Common myeloid progenitor, CD34-positive (primary cell): ENCODE results near the gene TAS1R1.

Source experiments
- CTCF ChIA-PET: fragments of 350-600 bp; sonication (Branson Sonifier 250); formaldehyde crosslinking; loops from one replicate; lab custom pipeline; 2021; ENCODE audit warnings: antibody characterized with exemption; lab: Charles Lee
- POLR2A ChIA-PET: fragments of 350-600 bp; sonication (Branson Sonifier 250); formaldehyde crosslinking; loops from one replicate; lab custom pipeline; 2021; ENCODE audit warnings: antibody characterized with exemption; lab: Charles Lee
- DNase-seq, 3 donors: peaks; one replicate each; pipeline versions ENCODE4 v3.0.0 to v3.0.0-alpha.2; 2013
- H3K27ac ChIP-seq, 2 experiments: 1 replicate in 1 of 2; 2 replicates in 1 of 2; pipeline ENCODE4 v1.7.0; 2013; ENCODE audit warnings: inconsistent platforms in 2 of 2, low read length in 2 of 2, mild to moderate bottlenecking in 2 of 2, low read depth in 1 of 2, moderate library complexity in 1 of 2; ENCODE audit not compliant: severe bottlenecking in 2 of 2, insufficient read depth in 1 of 2, poor library complexity in 1 of 2
- H3K27me3 ChIP-seq, 5 experiments: replicated peaks in 2 of 5; 1 replicate in 3 of 5; 2 replicates in 2 of 5; pipeline versions ENCODE4 v1.6.1 to v1.7.0; 2013; ENCODE audit warnings: low read length in 4 of 5, mild to moderate bottlenecking in 2 of 5, moderate library complexity in 2 of 5, inconsistent platforms in 1 of 5; ENCODE audit not compliant: insufficient read depth in 5 of 5, control insufficient read depth in 4 of 5
- H3K36me3 ChIP-seq, 4 experiments: 1 replicate in 2 of 4; 2 replicates in 2 of 4; pipeline versions ENCODE4 v1.6.1 to v1.7.0; 2013; ENCODE audit warnings: low read length in 3 of 4, control low read depth in 1 of 4, mild to moderate bottlenecking in 1 of 4; ENCODE audit not compliant: control insufficient read depth in 4 of 4, insufficient read depth in 4 of 4
- H3K4me1 ChIP-seq, 4 experiments: 1 replicate in 3 of 4; 2 replicates in 1 of 4; pipeline versions ENCODE4 v1.6.1 to v1.7.1; 2013; ENCODE audit warnings: low read length in 3 of 4, mild to moderate bottlenecking in 3 of 4, control low read depth in 1 of 4, inconsistent platforms in 1 of 4, moderate library complexity in 1 of 4; ENCODE audit not compliant: control insufficient read depth in 4 of 4, insufficient read depth in 4 of 4; ENCODE audit errors: control extremely low read depth in 1 of 4
- H3K4me3 ChIP-seq, 7 experiments: 1 replicate in 4 of 7; 2 replicates in 3 of 7; pipeline versions ENCODE4 v1.5.1 to v1.7.0; 2013; ENCODE audit warnings: mild to moderate bottlenecking in 7 of 7, low read length in 6 of 7, moderate library complexity in 6 of 7, inconsistent platforms in 2 of 7, low read depth in 2 of 7, control low read depth in 1 of 7; ENCODE audit not compliant: insufficient read depth in 4 of 7, control insufficient read depth in 1 of 7; ENCODE audit errors: extremely low read depth in 1 of 7
- H3K9me3 ChIP-seq, 5 experiments: 1 replicate in 4 of 5; 2 replicates in 1 of 5; pipeline versions ENCODE4 v1.6.1 to v1.7.1; 2013; ENCODE audit warnings: low read length in 4 of 5, mild to moderate bottlenecking in 2 of 5, inconsistent platforms in 1 of 5, low read depth in 1 of 5, moderate library complexity in 1 of 5; ENCODE audit not compliant: control insufficient read depth in 4 of 5, insufficient read depth in 2 of 5; ENCODE audit errors: control extremely low read depth in 1 of 5
- WGBS: methylation state at CpG from one replicate; pipeline ENCODE4 v1.1.5; 2013; ENCODE audit not compliant: insufficient coverage; 5-methylcytosine and 5-hydroxymethylcytosine counted together

Gene TAS1R1

GRCh38 chr1:6627841-6628545 is 72.9 kb downstream of the TAS1R1 start:
- CTCF ChIA-PET, result interaction anchor here (0.8 to 1.5 kb wide), 6 partner anchors 9 to 127 kb away, joined by 3 to 9 read pairs (median 3); partner anchors contain the start of gene ZBTB48

GRCh38 chr1:6628971-6629479 is 73.9 kb downstream of the TAS1R1 start:
- Histone ChIP-seq H3K9me3 (no peaks in the 10 kb centered on the region), H3K4me3 (no peak overlapping the region), H3K27ac (no peak overlapping the region), H3K4me1 (peaks cover 0 to 14% (median 12%) of the 10 kb centered on the region in 4 experiments), H3K36me3 (peaks cover 4 to 56% (median 39%) of the 10 kb centered on the region in 4 experiments), H3K27me3 (no peaks in the 10 kb centered on the region)
- CTCF ChIA-PET, result no interaction called here
- no peak for DNase-seq
- 91% methylated on average over 8 of the region's 12 CpGs for whole genome bisulfite sequencing
- POLR2A ChIA-PET, result no interaction called here

More at GRCh38 chr1:6627841-6628545, 72.9 kb downstream of the TAS1R1 start:
- Histone ChIP-seq H3K27ac (no peak overlapping the region), H3K27me3 (no peaks in the 10 kb centered on the region), H3K9me3 (no peaks in the 10 kb centered on the region), H3K4me3 (no peak overlapping the region), H3K4me1 (peaks cover 0 to 14% (median 12%) of the 10 kb centered on the region in 4 experiments), H3K36me3 (peaks cover 2 to 50% (median 33%) of the 10 kb centered on the region in 4 experiments)
- POLR2A ChIA-PET, result no interaction called here
- DNase-seq, result no peak
- 96% methylated on average over 21 of the region's 21 CpGs for WGBS
